ENCODE results near the gene TSPAN32. TPM values are rescaled to one million over a fixed set of nuclear protein-coding genes. Genes with fewer than 3 reads are reported as not detected.
"Not testable (repeated sequence)": the region's sequence is repeated elsewhere in the genome, so short reads cannot be mapped to it uniquely, and the experiment has no call there.

Gene TSPAN32
- polyA plus RNA-seq, 6 donors from 2014 or later, result 6.5 to 24.0 (median 13.5) TPM

DNA sequence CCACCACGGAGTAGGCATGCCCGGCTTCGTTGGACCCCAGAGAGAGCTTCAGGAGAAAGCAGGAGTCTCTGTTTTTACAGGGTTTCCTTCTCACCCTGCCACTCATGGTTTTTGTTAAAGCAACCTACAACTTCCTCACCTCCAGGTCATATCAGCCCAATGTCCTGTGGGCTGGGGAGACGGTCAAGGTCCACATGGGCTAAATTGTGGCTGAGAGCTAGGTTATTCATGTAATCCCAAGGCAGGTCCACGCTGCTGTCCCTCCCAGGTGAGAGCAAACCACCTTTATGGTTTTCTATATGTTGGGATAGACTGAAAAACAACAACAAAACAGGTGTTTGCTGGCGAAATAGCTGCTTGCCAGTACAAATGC lies 19.5 kb downstream of the TSPAN32 start:
- H3K27ac Mint-ChIP-seq, result no peak overlapping the region
- no peaks in the 10 kb centered on the region for H3K4me1 Mint-ChIP-seq
- DNase-seq, result no peak
- ATAC-seq (ENCODE audit: low read depth in 2 of 2), result no peak
- H3K27me3 Mint-ChIP-seq, result peaks cover 6 to 15% (median 13%) of the 10 kb centered on the region in 3 donors
- H3K9me3 Mint-ChIP-seq, result peaks cover 0 to 23% (median 14%) of the 10 kb centered on the region in 7 donors
- H3K36me3 Mint-ChIP-seq, result peaks cover 0 to 7% of the 10 kb centered on the region in 2 donors
- H3K4me3 Mint-ChIP-seq, result no peak overlapping the region

DNA sequence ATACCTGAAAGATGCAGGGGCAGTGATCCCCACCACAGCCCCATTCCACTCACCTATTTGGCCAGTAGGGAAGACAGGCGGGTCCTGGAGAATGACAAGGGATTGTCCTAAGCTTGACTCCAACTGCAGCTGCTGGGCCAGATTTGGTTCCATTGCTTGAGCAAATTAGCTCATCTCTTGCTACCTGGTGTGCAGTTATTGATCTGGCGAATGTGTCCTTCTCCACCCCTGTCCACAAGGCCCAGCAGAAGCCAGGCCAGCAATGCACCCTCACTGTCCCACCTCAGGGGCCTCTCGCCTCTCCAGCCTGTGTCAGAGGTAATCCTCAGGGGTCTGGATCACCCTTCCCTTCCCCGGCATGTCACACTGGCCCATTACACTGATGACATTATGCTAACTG lies 23.3 kb downstream of the TSPAN32 start:
- no peak overlapping the region for H3K4me3 Mint-ChIP-seq
- no peaks in the 10 kb centered on the region for H3K4me1 Mint-ChIP-seq
- peak overlapping the region in 2 of 6 donors; percentile 77 to 96 for H3K27ac Mint-ChIP-seq
- DNase-seq (no peak), ATAC-seq (ENCODE audit: low read depth in 2 of 2) (no peak)
- peaks cover 13 to 21% (median 13%) of the 10 kb centered on the region in 3 donors for H3K27me3 Mint-ChIP-seq
- H3K9me3 Mint-ChIP-seq, result peaks cover 0 to 20% (median 14%) of the 10 kb centered on the region in 7 donors
- H3K36me3 Mint-ChIP-seq, result no peaks in the 10 kb centered on the region

DNA sequence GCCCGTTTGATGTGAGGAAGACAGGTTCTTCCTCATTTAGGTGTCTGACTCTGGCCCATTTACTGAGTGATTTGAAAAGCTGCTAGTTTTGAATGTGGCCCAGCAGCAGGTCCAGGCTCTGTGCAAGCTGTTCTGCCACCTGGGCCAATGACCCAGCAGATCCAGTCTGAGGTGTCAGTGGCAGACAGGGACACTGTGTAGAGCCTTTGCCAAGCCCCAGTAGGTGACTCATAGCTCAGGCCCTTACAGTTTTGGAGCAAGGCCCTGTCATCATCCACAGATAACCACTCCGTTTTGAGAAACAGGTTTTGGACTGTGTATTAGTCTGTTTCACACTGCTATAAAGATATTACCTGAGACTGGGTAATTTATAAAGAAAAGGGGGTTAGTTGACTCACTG lies 23.9 kb downstream of the TSPAN32 start:
- Mint-ChIP-seq H3K4me3 (no peak overlapping the region), H3K27me3 (peaks cover 13 to 25% (median 13%) of the 10 kb centered on the region in 3 donors), H3K9me3 (peaks cover 0 to 25% (median 15%) of the 10 kb centered on the region in 7 donors)

DNA sequence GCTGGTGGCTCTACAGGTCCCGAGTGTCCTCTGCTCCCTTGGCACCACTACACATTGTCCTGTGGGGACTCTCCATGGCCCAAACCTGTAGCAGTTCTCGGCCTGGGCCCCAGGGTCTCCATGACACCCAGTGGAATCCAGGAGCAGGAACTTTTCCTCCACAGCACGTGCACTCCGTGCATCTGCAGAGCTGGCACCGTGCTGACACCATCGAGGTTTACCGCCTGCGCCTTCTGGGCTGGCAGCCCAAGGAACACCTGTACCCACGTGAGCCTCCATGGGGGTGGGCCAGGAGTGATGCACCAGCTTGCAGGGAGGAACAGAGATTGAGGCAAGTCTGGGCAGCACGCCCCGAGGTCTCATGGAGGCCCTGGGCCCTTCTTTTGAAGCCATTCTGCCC lies 25.2 kb downstream of the TSPAN32 start:
- Mint-ChIP-seq H3K27me3 (peaks cover 6 to 25% (median 13%) of the 10 kb centered on the region in 3 donors), H3K36me3 (peaks cover 0 to 12% of the 10 kb centered on the region in 2 donors), H3K4me1 (no peaks in the 10 kb centered on the region), H3K9me3 (peaks cover 3 to 27% (median 15%) of the 10 kb centered on the region in 7 donors), H3K27ac (no peak overlapping the region), H3K4me3 (no peak overlapping the region)
- DNase-seq (no peak), ATAC-seq (ENCODE audit: low read depth in 2 of 2) (no peak)

More for the DNA sequence above, 23.9 kb downstream of the TSPAN32 start:
- peaks cover 0 to 5% of the 10 kb centered on the region in 2 donors for H3K36me3 Mint-ChIP-seq
- peak overlapping the region in 1 of 6 donors; percentile 9 for H3K27ac Mint-ChIP-seq
- no peaks in the 10 kb centered on the region for H3K4me1 Mint-ChIP-seq
- ATAC-seq (ENCODE audit: low read depth in 2 of 2) (no peak), DNase-seq (no peak)

DNA sequence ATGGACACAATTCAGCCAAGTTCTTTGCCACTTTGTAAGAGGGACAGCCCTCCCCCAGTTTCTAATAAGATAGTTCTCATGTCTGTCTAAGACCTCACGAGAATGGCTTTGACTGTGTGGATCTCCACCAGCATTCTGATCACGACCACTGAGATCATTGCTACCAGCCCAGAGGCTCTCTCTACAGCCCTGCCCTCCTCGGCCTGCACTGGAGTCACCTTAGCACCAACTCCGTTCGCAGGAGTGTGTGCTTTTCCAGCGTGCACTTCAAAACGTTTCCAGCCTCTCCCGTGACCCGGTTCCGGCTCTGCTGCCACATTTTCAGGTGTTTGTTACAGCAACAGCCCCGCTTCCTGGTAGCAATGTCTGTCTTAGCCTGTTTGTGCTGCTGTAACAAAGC lies 26.2 kb downstream of the TSPAN32 start:
- Mint-ChIP-seq H3K36me3 (peaks cover 0 to 12% of the 10 kb centered on the region in 2 donors), H3K27ac (peak overlapping the region in 1 of 6 donors; percentile 37), H3K4me1 (no peaks in the 10 kb centered on the region), H3K4me3 (no peak overlapping the region), H3K27me3 (peaks cover 4 to 18% (median 11%) of the 10 kb centered on the region in 3 donors), H3K9me3 (peaks cover under 1 to 20% (median 10%) of the 10 kb centered on the region in 7 donors)
- DNase-seq (no peak), ATAC-seq (ENCODE audit: low read depth in 2 of 2) (no peak)

DNA sequence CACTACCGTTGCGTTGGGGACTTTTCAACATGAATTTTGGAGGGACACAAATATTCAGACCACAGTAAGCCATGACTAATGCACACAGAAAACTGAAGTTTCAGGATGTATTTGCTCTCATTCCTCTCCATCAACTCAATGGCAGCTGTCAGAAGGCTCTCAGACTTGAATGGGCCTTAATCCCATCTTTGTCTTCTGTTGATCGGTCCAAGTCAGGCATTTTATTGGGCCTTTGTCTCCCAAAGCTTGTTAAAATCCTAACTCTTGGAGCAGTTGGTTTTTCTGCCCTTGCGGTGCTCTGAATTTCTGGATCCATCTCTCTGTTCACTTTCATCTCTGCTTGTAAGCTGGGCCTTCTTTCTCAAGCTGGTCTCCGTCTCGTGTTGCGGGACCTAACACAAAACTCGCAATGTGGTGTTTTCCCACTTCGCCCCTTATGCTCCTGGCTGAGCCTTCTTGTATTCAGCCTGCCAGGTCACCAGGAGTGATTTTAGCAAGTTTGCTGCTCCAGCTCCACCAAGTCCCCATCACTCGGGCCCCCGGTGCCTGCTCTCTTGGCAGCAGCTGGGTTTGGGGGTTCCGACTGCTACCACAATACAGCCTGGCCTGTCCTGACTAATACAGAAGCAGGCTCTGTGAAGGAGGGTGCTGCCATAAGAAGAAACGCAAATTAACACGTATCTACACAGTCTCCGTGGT lies 27.0 kb downstream of the TSPAN32 start:
- Mint-ChIP-seq H3K9me3 (peaks cover 0 to 13% (median 10%) of the 10 kb centered on the region in 7 donors), H3K27me3 (peaks cover 4 to 18% (median 7%) of the 10 kb centered on the region in 3 donors), H3K36me3 (peaks cover 0 to 12% of the 10 kb centered on the region in 2 donors), H3K4me3 (no peak overlapping the region), H3K4me1 (no peaks in the 10 kb centered on the region), H3K27ac (peak overlapping the region in 1 of 6 donors; percentile 9)
- DNase-seq, result no peak
- no peak for ATAC-seq (ENCODE audit: low read depth in 2 of 2)

DNA sequence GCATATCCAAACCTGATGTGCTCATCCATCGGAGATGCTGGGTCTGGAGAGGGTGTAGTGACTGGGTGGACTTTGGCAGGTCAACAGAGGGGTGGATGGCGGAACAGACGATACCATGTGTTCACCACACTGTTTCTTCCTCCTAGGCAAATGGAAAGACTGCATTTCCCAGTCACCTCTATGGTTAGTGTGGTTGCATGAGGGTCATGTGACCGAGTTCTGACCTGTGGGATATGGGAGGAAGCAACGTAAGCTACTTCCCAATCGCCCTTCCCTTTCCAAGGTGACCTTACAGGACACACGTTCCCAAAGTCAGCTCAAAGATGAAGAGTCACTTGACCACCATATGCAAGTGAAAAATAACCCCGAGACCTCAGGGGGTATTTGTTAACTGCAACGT lies 27.7 kb downstream of the TSPAN32 start:
- Mint-ChIP-seq H3K4me1 (no peaks in the 10 kb centered on the region), H3K36me3 (peaks cover 0 to 12% of the 10 kb centered on the region in 2 donors), H3K27me3 (peaks cover 3 to 16% (median 7%) of the 10 kb centered on the region in 3 donors), H3K27ac (no peak overlapping the region), H3K9me3 (peaks cover 0 to 12% (median 7%) of the 10 kb centered on the region in 7 donors), H3K4me3 (no peak overlapping the region)
- no peak for ATAC-seq (ENCODE audit: low read depth in 2 of 2)
- no peak for DNase-seq

DNA sequence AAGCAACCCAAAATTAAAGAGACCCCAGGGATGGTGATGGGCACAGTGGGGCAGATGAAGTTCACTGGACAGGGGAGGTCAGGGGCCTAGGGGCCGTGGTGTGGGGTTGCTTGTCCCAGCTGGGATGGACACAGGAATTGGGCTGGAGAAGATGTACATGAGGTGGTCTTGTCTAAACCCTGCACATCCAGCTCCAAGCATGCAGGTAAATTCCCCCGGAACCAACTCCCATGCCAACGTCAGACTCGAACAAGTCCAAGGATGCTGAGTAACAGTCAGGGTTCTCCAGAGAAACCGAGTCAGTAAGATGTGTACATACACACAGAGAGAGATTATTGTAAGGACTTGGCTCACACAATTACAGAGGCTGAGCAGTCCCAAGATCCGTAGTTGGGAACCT lies 28.9 kb downstream of the TSPAN32 start:
- ATAC-seq (ENCODE audit: low read depth in 2 of 2) (no peak), DNase-seq (no peak)
- Mint-ChIP-seq H3K9me3 (peaks cover 0 to 12% (median 6%) of the 10 kb centered on the region in 7 donors), H3K27me3 (peaks cover 5 to 9% (median 7%) of the 10 kb centered on the region in 3 donors), H3K4me1 (no peaks in the 10 kb centered on the region), H3K27ac (no peak overlapping the region), H3K36me3 (peaks cover 0 to 12% of the 10 kb centered on the region in 2 donors), H3K4me3 (no peak overlapping the region)

DNA sequence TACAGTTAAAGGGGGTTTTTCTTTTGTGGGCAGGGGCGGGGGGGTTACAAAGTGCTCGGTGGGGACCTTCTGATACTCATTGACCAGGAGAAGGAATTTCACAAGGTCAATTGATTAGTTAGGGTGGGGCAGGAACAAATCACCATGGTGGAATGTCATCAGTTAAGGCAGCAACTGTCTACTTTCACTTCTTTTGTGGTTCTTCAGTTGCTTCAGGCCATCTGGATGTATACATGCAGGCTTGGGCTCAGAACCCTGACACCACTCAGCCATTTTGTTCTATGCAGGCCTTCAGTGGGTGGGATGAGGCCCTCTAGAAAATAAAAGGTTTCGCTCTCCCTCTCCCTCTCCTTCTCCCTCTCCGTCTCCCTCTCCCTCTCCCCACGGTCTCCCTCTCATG lies 29.6 kb downstream of the TSPAN32 start:
- H3K4me3 Mint-ChIP-seq, result no peak overlapping the region
- no peak for DNase-seq
- ATAC-seq (ENCODE audit: low read depth in 2 of 2), result no peak
- peaks cover 0 to 12% of the 10 kb centered on the region in 2 donors for H3K36me3 Mint-ChIP-seq
- H3K27ac Mint-ChIP-seq, result no peak overlapping the region
- peaks cover 0 to 12% (median 5%) of the 10 kb centered on the region in 7 donors for H3K9me3 Mint-ChIP-seq
- H3K27me3 Mint-ChIP-seq, result peaks cover 5 to 9% (median 7%) of the 10 kb centered on the region in 3 donors
- H3K4me1 Mint-ChIP-seq, result no peaks in the 10 kb centered on the region

DNA sequence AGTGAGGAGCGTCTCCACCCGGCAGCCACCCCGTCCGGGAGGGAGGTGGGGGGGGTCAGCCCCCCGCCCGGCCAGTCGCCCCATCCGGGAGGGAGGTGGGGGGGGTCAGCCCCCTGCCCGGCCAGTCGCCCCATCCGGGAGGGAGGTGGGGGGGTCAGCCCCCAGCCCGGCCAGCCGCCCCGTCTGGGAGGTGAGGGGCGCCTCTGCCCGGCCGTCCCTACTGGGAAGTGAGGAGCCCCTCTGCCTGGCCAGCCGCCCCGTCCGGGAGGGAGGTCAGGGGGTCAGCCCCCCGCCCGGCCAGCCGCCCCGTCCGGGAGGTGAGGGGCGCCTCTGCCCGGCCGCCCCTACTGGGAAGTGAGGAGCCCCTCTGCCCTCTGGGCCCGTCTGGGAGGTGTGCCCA lies 30.8 kb downstream of the TSPAN32 start:
- not testable (repeated sequence) for ATAC-seq (ENCODE audit: low read depth in 2 of 2); H3K4me1 Mint-ChIP-seq; H3K27me3 Mint-ChIP-seq; DNase-seq; H3K27ac Mint-ChIP-seq; H3K4me3 Mint-ChIP-seq
- H3K36me3 Mint-ChIP-seq, result peaks cover 0 to 12% of the 10 kb centered on the region in 2 donors
- peaks cover 0 to 12% (median 5%) of the 10 kb centered on the region in 7 donors for H3K9me3 Mint-ChIP-seq

DNA sequence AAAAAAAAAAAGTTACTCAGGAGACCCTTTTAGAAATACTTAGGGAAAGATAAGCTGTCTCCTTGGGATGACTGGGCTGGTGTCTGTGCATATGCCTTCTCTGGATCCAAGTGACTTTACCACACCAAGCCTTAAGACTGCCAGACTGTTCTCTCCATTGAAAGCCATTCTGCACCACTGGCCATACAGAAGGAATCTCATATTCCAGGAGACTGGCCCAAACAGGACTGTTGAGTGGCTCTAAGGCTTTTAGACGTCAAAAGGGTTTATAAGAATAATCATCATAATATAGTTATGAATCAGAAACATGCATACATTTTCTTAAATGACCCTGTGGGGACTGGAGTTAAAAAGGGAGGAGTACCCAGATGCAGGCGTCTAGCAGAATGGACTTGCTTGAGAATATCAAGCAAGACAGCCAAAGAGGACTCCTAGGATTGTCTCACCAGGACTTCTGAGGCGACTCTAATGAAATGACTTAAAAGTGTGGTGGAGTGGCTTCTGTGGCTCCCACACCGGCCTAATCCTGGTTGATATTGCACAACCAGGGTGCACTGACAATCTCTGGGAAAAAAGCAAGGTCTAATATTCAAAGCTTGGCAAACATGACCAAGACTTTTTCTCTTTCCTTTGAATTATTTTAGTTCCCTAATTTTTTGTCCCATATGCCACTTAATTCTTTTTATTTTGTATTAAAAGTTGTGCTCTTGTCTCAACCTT lies 31.8 kb downstream of the TSPAN32 start:
- not testable (repeated sequence) for DNase-seq; H3K4me3 Mint-ChIP-seq; ATAC-seq (ENCODE audit: low read depth in 2 of 2); H3K4me1 Mint-ChIP-seq; H3K27me3 Mint-ChIP-seq; H3K27ac Mint-ChIP-seq
- H3K36me3 Mint-ChIP-seq, result peaks cover 0 to 12% of the 10 kb centered on the region in 2 donors
- peaks cover 0 to 12% (median 5%) of the 10 kb centered on the region in 7 donors for H3K9me3 Mint-ChIP-seq

DNA sequence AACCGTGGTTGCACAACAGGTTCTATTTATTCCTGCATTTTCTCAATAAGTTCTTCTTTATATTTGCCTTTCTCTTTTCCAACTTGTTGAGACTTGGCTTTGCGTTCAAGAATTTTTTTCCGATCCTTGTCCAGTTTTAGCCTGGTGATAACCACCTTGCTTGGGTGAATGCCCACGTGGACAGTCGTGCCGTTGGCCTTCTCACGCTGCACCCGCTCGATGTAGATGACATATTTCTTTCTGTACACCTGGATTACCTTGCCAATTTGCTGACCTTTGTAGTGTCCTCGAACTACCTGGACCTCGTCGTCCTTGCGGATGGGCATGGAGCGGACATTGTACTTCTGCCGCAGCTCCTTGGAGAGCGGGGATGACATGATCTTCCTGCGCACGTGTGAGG lies 33.5 kb downstream of the TSPAN32 start:
- peaks cover 0 to 11% of the 10 kb centered on the region in 2 donors for H3K36me3 Mint-ChIP-seq
- DNase-seq; H3K4me1 Mint-ChIP-seq; ATAC-seq (ENCODE audit: low read depth in 2 of 2); H3K27ac Mint-ChIP-seq; H3K4me3 Mint-ChIP-seq; H3K27me3 Mint-ChIP-seq: not testable (repeated sequence)
- peaks cover 0 to 11% (median 5%) of the 10 kb centered on the region in 7 donors for H3K9me3 Mint-ChIP-seq

DNA sequence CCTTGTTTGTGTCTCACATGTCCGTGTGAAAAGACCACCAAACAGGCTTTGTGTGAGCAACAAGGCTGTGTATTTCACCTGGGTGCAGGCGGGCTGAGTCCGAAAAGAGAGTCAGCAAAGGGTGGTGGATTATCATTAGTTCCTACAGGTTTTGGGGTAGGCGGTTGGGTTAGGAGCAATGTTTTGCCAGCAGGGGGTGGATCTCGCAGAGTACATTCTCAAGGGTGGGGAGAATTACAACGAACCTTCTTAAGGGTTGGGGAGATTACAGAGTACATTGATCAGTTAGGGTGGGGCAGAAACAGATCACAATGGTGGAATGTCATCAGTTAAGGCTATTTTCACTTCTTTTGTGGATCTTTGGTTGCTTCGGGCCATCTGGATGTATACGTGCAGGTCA lies 36.9 kb downstream of the TSPAN32 start:
- H3K27me3 Mint-ChIP-seq, H3K4me3 Mint-ChIP-seq, H3K36me3 Mint-ChIP-seq, H3K4me1 Mint-ChIP-seq: not testable (repeated sequence)
- ATAC-seq (ENCODE audit: low read depth in 2 of 2) (peak in 1 of 2 donors; percentile 48), DNase-seq (peak; percentile 20)
- Mint-ChIP-seq H3K9me3 (peaks cover 0 to 11% (median 3%) of the 10 kb centered on the region in 7 donors), H3K27ac (peak overlapping the region in 2 of 6 donors; percentile 45 to 93)
